Panc1 (cell line): ENCODE results near the gene PLCZ1. TPM values are rescaled to one million over a fixed set of nuclear protein-coding genes. Genes with fewer than 3 reads are reported as not detected.

Experiments
- ATAC-seq: fragments of 200-7000 bp; cut with Tn5 transposase; 2 replicates; pipeline ENCODE4 v1.9.1; 2020; ENCODE audit warnings: mild to moderate bottlenecking, moderate library complexity
- BruUV-seq: library from RNA; stranded (reverse); fragments of 400-500 nt; replicated peaks from 2 replicates; lab custom pipeline; 2021; lab: Mats Ljungman, UMichigan
- CTCF ChIA-PET: fragments of 300-600 bp; sonication (Branson Sonifier 250); formaldehyde crosslinking; loops from one replicate; lab custom pipeline; 2022; ENCODE audit warnings: antibody characterized with exemption; lab: Charles Lee
- POLR2A ChIA-PET: fragments of 300-600 bp; sonication (Branson Sonifier 250); formaldehyde crosslinking; loops from one replicate; lab custom pipeline; 2022; ENCODE audit warnings: antibody characterized with exemption; lab: Charles Lee
- DNase-seq: peaks from one replicate; pipeline ENCODE4 v3.0.0-alpha.2; 2010; ENCODE audit warnings: low read depth, low spot score
- H3K27ac ChIP-seq: 2 replicates; pipeline ENCODE4 v1.5.1; 2011; ENCODE audit warnings: mild to moderate bottlenecking, low read length, inconsistent platforms
- H3K27me3 ChIP-seq: fragments of 200-500 bp; sonication (Bioruptor generic); 2 replicates; pipeline ENCODE4 v1.6.0; 2014; ENCODE audit warnings: low read length, inconsistent platforms; ENCODE audit not compliant: control insufficient read depth, insufficient read depth
- H3K36me3 ChIP-seq: fragments of 200-500 bp; sonication (Bioruptor generic); 2 replicates; pipeline ENCODE4 v1.5.1; 2014; ENCODE audit warnings: inconsistent platforms, mild to moderate bottlenecking, low read length, moderate library complexity; ENCODE audit not compliant: control insufficient read depth, insufficient read depth
- H3K4me1 ChIP-seq: 2 replicates; pipeline ENCODE4 v1.5.1; 2011; ENCODE audit warnings: inconsistent platforms, mild to moderate bottlenecking, low read length, moderate library complexity; ENCODE audit not compliant: control insufficient read depth, insufficient read depth
- H3K4me3 ChIP-seq, 2 experiments: 2 replicates each; pipeline ENCODE4 v1.5.1; 2011 to 2012; ENCODE audit warnings: low read depth in 2 of 2, low read length in 2 of 2, mild to moderate bottlenecking in 2 of 2, inconsistent platforms in 1 of 2, moderate library complexity in 1 of 2
- H3K9me3 ChIP-seq: fragments of 200-500 bp; sonication (Bioruptor generic); 2 replicates; pipeline ENCODE4 v1.5.1; 2014; ENCODE audit warnings: low read depth, mild to moderate bottlenecking, inconsistent platforms, low read length, moderate library complexity; ENCODE audit not compliant: control insufficient read depth, insufficient read depth
- POLR2AphosphoS5 ChIP-seq: IDR thresholded peaks from 2 replicates; pipeline ENCODE4 v1.6.1; 2012; ENCODE audit warnings: mild to moderate bottlenecking, low read depth, low read length, moderate library complexity
- SIN3A ChIP-seq: IDR thresholded peaks from 2 replicates; pipeline ENCODE4 v1.6.1; 2012; ENCODE audit warnings: low read depth, mild to moderate bottlenecking, low read length, moderate library complexity, borderline replicate concordance; ENCODE audit not compliant: insufficient read depth
- TCF7L2 ChIP-seq: IDR thresholded peaks from 2 replicates; pipeline ENCODE4 v1.6.1; 2011; ENCODE audit warnings: mild to moderate bottlenecking, low read depth, low read length, inconsistent platforms
- in situ Hi-C: cut with HindIII; loops from 2 replicates; pipeline ENCODE4 v1.10.0; 2016; ENCODE audit warnings: low sequenced_read_pairs, low pct_unique_long_range_greater_than_20kb
- intact Hi-C: fragments of 100-400 bp; cut with micrococcal nuclease; formaldehyde crosslinking; loops from one replicate; pipeline ENCODE4 v1.10.0; 2022; ENCODE audit not compliant: unreplicated experiment
- total RNA-seq: library from RNA; stranded (reverse); gene quantifications from one replicate; pipeline ENCODE4 v1.2.1, GENCODE V29; 2021; ENCODE audit not compliant: unreplicated experiment
- TF ChIP-seq, protein P1 (sequence below): fragments of 450-650 bp; IDR thresholded peaks from 2 replicates; pipeline ENCODE4 v1.5.1; 2017; ENCODE audit warnings: mild to moderate bottlenecking
- TF ChIP-seq, protein P2 (sequence below), 2 experiments: IDR thresholded peaks; 2 replicates each; pipeline ENCODE4 v1.6.1; 2011 to 2012; ENCODE audit warnings: low read depth in 2 of 2, control low read depth in 1 of 2, low read length in 1 of 2, mild to moderate bottlenecking in 1 of 2, moderate library complexity in 1 of 2; ENCODE audit not compliant: insufficient read depth in 1 of 2

PLCZ1 gene
- total RNA-seq, 1 experiment from 2014 or later, result not detected

DNA sequence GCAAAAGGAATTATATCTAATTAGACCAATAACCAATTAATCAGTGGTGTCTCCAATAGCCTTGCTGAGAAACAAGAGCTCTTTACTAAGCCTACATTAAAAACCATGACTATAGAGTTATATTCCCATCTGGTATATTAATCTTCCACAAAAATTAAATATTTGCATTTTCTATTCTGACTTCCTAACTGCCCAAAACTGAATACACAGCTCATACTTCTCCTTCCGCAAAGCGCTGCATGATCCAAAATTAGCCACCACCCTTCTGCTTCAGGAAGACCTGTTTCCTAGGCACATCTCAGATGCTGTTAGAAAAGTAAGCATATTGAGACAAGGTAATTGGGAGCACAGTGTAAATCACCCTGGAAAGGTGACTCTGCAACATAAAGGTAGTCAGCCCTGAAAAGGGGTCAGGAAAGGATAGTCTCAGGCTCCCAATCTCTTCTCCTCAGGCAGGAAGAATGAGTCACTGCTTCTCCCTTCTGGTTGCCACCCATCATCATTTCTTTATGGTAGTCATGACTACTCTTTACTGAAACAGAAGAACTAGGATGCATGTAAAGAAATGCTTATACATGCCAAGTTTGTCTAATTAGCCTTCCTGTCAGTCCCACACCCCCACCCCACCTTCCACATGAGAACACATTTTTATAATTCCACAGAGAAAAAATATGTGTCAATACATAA is 54.3 kb downstream of the PLCZ1 start:
- CTCF ChIA-PET, result no interaction called here
- no peaks in the 10 kb centered on the region for H3K9me3 ChIP-seq
- no TSS peak for BruUV-seq
- DNase-seq, result no peak
- H3K4me3 ChIP-seq, result no peak overlapping the region
- H3K27me3 ChIP-seq, result no peaks in the 10 kb centered on the region
- in situ Hi-C loops (no loop called here), intact Hi-C loops (no loop called here)
- ATAC-seq, result no peak
- no peak overlapping the region for H3K27ac ChIP-seq
- H3K36me3 ChIP-seq, result no peaks in the 10 kb centered on the region
- TF ChIP-seq SIN3A (no peak), POLR2AphosphoS5 (no peak), TCF7L2 (no peak)
- TF ChIP-seq, protein P1, sequence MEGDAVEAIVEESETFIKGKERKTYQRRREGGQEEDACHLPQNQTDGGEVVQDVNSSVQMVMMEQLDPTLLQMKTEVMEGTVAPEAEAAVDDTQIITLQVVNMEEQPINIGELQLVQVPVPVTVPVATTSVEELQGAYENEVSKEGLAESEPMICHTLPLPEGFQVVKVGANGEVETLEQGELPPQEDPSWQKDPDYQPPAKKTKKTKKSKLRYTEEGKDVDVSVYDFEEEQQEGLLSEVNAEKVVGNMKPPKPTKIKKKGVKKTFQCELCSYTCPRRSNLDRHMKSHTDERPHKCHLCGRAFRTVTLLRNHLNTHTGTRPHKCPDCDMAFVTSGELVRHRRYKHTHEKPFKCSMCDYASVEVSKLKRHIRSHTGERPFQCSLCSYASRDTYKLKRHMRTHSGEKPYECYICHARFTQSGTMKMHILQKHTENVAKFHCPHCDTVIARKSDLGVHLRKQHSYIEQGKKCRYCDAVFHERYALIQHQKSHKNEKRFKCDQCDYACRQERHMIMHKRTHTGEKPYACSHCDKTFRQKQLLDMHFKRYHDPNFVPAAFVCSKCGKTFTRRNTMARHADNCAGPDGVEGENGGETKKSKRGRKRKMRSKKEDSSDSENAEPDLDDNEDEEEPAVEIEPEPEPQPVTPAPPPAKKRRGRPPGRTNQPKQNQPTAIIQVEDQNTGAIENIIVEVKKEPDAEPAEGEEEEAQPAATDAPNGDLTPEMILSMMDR, result no peak
- TF ChIP-seq, protein P2, sequence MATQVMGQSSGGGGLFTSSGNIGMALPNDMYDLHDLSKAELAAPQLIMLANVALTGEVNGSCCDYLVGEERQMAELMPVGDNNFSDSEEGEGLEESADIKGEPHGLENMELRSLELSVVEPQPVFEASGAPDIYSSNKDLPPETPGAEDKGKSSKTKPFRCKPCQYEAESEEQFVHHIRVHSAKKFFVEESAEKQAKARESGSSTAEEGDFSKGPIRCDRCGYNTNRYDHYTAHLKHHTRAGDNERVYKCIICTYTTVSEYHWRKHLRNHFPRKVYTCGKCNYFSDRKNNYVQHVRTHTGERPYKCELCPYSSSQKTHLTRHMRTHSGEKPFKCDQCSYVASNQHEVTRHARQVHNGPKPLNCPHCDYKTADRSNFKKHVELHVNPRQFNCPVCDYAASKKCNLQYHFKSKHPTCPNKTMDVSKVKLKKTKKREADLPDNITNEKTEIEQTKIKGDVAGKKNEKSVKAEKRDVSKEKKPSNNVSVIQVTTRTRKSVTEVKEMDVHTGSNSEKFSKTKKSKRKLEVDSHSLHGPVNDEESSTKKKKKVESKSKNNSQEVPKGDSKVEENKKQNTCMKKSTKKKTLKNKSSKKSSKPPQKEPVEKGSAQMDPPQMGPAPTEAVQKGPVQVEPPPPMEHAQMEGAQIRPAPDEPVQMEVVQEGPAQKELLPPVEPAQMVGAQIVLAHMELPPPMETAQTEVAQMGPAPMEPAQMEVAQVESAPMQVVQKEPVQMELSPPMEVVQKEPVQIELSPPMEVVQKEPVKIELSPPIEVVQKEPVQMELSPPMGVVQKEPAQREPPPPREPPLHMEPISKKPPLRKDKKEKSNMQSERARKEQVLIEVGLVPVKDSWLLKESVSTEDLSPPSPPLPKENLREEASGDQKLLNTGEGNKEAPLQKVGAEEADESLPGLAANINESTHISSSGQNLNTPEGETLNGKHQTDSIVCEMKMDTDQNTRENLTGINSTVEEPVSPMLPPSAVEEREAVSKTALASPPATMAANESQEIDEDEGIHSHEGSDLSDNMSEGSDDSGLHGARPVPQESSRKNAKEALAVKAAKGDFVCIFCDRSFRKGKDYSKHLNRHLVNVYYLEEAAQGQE (IDR thresholded peaks at IDR 0.05; ENCODE audit: insufficient read depth in 1 of 2, low read depth in 2 of 2, low read length in 1 of 2), result no peak
- no peaks in the 10 kb centered on the region for H3K4me1 ChIP-seq
- POLR2A ChIA-PET, result no interaction called here

DNA sequence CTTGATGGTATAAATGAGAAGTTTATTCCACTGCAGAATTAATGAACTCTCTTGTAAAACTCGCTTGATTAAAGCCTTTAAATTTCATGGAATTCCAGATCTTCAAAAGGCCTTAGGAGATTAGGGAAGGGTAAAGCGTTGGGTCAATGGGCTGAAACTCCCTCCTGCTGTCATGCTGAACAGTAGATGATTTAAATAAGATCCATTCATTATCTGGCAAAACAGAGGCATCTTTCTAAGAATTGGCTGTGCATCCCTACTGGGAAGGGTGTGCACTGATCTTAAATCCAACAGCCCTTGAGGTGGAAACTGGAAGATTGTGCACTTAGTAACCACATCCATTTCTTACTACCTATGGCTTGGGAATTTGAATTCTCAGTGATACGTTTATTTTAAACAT is 56.0 kb downstream of the PLCZ1 start:
- intact Hi-C loops, result no loop called here
- in situ Hi-C loops, result no loop called here
- BruUV-seq, result no TSS peak

More for the DNA sequence above, 56.0 kb downstream of the PLCZ1 start:
- Histone ChIP-seq H3K36me3 (no peaks in the 10 kb centered on the region), H3K4me1 (no peaks in the 10 kb centered on the region), H3K27ac (no peak overlapping the region), H3K4me3 (no peak overlapping the region), H3K27me3 (no peaks in the 10 kb centered on the region), H3K9me3 (no peaks in the 10 kb centered on the region)
- POLR2A ChIA-PET, result no interaction called here
- TF ChIP-seq POLR2AphosphoS5, result no peak
- TF ChIP-seq TCF7L2, result no peak
- TF ChIP-seq, protein P2 (IDR thresholded peaks at IDR 0.05; ENCODE audit: insufficient read depth in 1 of 2, low read depth in 2 of 2, low read length in 1 of 2), result no peak
- TF ChIP-seq, protein P1, result no peak
- no peak for TF ChIP-seq SIN3A
- ATAC-seq (no peak), DNase-seq (no peak)
- CTCF ChIA-PET, result no interaction called here
